HG03108 (cell line): ENCODE results near the gene MTAP.

Experiments used
- ATAC-seq: cut with Tn5 transposase; IDR thresholded peaks from one replicate; pipeline ENCODE4 v1.9.1; 2021; ENCODE audit warnings: moderate library complexity; ENCODE audit not compliant: unreplicated experiment

MTAP gene

GRCh38 chr9:21848615-21849014 is 46.2 kb downstream of the MTAP start:
- no peak for ATAC-seq

GRCh38 chr9:21852754-21853153 is 50.3 kb downstream of the MTAP start:
- peak; percentile 96 for ATAC-seq

- ATAC-seq = no peak
These were observed 51.0 kb downstream of the MTAP start for GRCh38 chr9:21853414-21853813.

GRCh38 chr9:21854119-21854518 is 51.7 kb downstream of the MTAP start:
- no peak for ATAC-seq

GRCh38 chr9:21854594-21854993 is 52.2 kb downstream of the MTAP start:
- no peak for ATAC-seq

GRCh38 chr9:21856301-21857094 is 54.1 kb downstream of the MTAP start:
- ATAC-seq = no peak

- ATAC-seq = no peak
These were observed 60.4 kb downstream of the MTAP start for GRCh38 chr9:21862871-21863270.

GRCh38 chr9:21864505-21864904 is 62.1 kb downstream of the MTAP start:
- no peak for ATAC-seq

GRCh38 chr9:21866302-21866701 is 63.9 kb downstream of the MTAP start:
- no peak for ATAC-seq

- ATAC-seq = no peak
These were observed 69.0 kb downstream of the MTAP start for GRCh38 chr9:21871256-21871975.

- no peak for ATAC-seq
These were observed 70.3 kb downstream of the MTAP start for GRCh38 chr9:21872696-21873095.

- no peak for ATAC-seq
These were observed 71.2 kb downstream of the MTAP start for GRCh38 chr9:21873540-21874221.

GRCh38 chr9:21875893-21876292 is 73.5 kb downstream of the MTAP start:
- no peak for ATAC-seq

- ATAC-seq = no peak
These were observed 81.2 kb downstream of the MTAP start for GRCh38 chr9:21883642-21884041.

- ATAC-seq = no peak
These were observed 87.2 kb downstream of the MTAP start for GRCh38 chr9:21889673-21890072.

- ATAC-seq = no peak
These were observed 88.3 kb downstream of the MTAP start for GRCh38 chr9:21890696-21891095.

- no peak for ATAC-seq
These were observed 99.1 kb downstream of the MTAP start for GRCh38 chr9:21901546-21901945.

- no peak for ATAC-seq
These were observed 99.7 kb downstream of the MTAP start for GRCh38 chr9:21902136-21902535.

- no peak for ATAC-seq
These were observed 101.0 kb downstream of the MTAP start for GRCh38 chr9:21903380-21903965.

- ATAC-seq = no peak
These were observed 101.9 kb downstream of the MTAP start for GRCh38 chr9:21904371-21904770.

GRCh38 chr9:21904776-21905175 is 102.3 kb downstream of the MTAP start:
- no peak for ATAC-seq
